GM18511 (cell line): ENCODE data around the gene BMP7.

Experiments used
- ATAC-seq: cut with Tn5 transposase; IDR thresholded peaks from one replicate; pipeline ENCODE4 v1.9.1; 2021; ENCODE audit warnings: mild to moderate bottlenecking, moderate library complexity; ENCODE audit not compliant: unreplicated experiment

Gene BMP7

DNA sequence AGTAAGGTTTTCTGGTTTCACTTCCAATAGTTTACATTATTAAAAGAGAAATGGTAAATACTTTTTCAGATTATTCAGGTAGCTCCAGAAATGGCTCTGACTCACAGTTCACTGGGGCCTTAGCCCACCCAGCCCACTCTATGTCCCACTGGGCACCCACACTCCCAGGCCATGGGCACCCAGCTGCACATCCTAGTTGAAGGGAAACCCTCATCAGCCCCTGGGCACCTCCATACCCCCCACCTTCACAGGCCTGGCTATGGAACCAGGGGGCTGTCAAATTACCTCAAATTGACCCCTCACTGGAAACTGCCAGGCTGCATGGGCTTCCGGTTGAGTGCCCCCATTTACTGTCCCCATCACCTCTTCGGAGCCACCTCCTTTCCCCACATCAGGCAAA, 51.5 kb downstream of the BMP7 start:
- no peak for ATAC-seq

- ATAC-seq, result no peak
Measured at GRCh38 chr20:57214427-57214826, 52.0 kb downstream of the BMP7 start.

DNA sequence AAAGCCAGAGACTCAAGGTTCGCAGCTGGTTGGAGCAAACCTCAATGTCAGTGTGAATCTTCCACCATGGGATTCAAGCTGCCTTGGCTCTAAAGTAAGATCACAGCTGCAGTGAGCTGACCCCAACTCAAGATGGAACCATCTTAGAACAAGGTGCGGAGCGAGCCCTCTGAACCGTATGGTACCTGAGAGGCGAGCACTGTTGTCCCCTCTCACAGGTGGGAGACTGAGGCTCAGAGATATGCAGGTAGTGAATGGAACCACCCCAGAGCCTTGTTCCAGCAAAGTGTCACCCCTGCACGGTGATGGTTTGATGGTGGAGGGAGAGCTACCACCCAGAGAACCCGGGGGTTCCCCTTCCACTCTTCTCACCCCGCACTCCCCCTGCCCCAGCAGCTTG, 52.5 kb downstream of the BMP7 start:
- ATAC-seq, result no peak

GRCh38 chr20:57213291-57213690, 53.1 kb downstream of the BMP7 start:
- ATAC-seq, result no peak

DNA sequence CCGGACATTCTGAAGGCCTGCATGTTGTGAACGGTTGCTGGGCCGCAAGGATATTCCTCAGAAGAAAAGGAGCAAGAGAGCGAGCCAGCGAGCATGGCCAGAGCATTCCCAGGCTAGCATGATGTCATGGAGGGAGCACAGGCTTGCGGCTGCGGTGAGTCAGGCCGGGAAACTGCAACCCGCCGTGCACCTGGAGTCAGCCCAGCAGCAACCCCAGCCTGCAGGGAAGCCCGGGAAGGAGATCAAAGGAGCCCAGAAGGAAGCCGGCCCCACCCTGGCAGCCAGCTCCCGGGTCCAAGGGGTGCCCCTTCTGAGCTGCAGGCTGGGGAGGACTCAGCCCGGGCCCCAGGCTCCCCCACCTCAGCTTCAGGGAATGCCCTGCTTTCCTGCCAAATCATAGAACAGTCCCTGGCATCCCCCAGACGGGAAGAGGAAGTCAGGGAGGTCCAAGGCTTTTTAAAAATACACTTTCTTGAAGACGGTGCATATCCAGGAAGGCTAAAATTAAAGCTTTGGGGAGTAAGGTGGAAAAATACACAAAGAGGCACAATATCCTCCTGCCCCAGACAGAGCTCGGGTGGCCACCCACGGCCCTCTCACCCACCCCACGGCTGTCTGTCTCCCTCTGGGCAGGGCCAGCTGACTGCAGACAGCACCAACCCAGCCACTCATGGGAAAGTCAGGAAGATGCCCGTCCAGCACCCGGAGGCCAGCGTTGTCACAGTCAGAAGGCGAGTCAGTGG, 53.7 kb downstream of the BMP7 start:
- ATAC-seq, result no peak

DNA sequence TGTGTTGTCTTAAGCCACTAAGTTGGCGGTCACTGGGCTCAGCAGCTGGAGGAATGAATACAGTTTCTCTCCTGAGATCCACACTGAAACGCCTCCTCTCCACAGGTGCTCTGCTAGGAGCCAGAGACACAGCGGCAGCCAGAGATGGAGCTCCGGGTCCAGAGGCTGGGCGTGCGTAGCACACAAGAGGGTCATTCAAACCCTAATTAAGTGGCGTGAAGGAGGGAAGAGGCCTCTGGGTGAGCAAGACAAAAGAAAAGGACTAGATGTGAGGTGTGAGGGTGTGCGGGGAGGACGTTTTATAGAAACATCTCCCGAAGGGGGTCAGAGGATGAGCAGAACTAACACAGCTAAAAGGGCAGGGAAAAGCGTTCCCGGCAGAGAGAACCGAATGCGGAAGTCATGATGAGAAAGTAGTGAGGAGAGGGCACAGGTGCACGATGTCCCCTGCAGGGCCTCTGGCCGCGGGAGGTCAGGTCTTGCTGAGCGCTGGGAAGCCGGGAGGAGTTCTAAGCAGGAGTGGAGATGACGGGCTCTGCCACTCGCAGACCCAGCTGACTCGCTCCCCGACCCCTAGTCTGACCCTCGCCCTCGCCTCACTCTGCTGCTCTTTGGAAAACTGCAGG, 54.4 kb downstream of the BMP7 start:
- no peak for ATAC-seq

DNA sequence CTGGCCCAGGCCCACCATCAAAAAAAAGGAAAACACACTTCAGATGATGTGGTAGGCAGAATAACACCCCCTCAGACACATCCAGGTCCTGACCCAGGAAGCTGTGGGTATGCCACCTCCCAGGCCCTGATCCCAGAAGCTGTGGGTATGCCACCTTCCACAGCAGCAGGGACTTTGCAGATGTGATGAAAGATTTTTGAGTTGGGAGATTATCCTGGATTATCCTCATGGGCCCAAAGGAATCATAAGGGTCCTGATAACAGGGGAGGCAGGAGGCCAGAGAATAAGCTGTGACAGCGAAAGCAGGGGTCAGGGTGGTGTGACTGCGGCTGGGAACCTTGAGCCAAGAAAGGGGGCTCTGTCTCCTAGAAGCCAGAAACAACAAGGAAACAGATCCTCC, 55.0 kb downstream of the BMP7 start:
- ATAC-seq, result no peak

DNA sequence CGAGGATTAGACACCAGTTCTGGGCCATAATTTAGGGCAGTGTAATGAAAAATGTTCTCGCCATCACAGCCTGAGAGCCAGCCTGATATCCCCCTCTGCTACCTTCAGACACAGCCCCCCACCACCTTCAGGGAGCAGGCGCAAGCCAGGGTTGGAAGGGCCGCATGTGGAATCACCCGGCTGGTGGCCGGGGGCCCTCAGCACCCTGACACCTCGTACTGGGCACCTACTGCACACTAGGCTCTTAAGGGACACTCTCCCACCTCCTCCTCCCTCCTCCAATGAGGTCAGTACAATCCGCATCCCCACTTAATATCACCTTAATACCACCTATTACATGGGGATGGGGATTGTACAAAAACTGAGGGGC, 55.5 kb downstream of the BMP7 start:
- ATAC-seq, result no peak

- no peak for ATAC-seq
Measured at GRCh38 chr20:57210054-57210910, 56.2 kb downstream of the BMP7 start.

GRCh38 chr20:57209413-57209812, 57.0 kb downstream of the BMP7 start:
- no peak for ATAC-seq

- no peak for ATAC-seq
Measured at GRCh38 chr20:57208198-57208597, 58.2 kb downstream of the BMP7 start.

DNA sequence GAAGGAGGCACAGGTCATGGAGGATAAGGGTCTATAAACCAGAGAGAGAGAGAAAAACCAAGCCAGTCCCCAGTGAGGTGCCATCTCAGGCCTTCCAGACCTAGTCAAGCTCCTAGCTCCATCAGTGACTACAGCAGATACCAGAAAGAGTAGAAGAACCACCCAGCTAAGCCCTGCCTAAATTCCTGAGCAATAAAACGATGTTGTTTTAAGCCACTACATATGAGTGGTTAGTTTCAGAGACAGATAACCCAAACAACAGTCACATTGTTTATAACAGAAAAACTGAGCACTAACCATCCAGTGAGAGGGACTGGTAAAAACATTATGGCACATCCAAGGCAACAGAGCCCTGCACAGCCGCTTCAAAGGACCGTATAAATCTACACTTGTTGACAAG, 59.2 kb downstream of the BMP7 start:
- ATAC-seq, result no peak

DNA sequence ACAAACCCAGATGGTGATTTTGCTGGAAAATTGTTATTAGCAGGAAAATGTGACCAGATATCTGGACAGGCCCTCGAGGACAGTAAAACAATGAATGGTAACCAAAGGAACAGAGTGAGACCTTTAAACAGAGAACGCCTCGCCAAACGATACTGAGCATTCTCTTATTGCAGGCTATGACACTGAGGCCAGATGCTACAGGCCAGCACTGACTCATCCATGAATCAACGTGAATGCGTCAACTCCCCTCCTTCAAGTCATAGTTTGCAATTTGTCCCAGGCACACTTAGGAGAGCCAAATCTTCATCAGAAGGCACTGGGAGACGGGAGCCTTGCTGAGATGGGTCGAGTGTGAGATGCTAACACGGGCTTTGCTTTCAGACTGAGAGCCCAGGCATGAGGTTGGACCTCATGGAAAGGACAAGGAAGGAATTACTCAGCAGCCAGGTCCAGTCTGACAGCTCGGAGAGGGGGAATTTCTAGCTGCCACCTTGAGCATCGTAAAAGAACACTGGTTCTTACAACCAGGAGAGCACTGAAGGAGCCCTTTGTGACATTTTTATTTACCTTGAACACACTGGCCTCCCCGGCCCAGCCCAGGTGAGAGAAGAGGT, 60.7 kb downstream of the BMP7 start:
- no peak for ATAC-seq

- no peak for ATAC-seq
Measured at GRCh38 chr20:57203986-57204385, 62.5 kb downstream of the BMP7 start.

DNA sequence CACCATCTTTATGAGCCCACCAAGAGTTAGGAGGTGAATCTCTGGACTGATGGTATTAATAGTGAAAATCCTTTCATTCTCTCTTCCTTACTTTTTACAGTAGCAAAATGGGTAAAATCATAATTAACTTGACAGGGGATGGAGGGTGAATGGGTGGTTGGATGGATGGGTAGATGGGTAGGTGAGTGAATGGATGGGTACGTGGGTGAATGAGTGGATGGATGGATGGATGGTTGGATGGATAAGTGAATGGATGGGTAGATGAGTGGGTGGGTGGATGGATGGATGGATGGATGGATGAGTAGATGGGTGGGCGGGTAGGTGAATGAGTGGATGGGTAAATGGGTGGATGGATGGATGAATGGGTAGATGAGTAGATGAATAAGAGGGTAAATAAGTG, 63.2 kb downstream of the BMP7 start:
- no peak for ATAC-seq

GRCh38 chr20:57202309-57202708, 64.1 kb downstream of the BMP7 start:
- no peak for ATAC-seq

- ATAC-seq, result no peak
Measured at GRCh38 chr20:57200882-57201695, 65.4 kb downstream of the BMP7 start.

DNA sequence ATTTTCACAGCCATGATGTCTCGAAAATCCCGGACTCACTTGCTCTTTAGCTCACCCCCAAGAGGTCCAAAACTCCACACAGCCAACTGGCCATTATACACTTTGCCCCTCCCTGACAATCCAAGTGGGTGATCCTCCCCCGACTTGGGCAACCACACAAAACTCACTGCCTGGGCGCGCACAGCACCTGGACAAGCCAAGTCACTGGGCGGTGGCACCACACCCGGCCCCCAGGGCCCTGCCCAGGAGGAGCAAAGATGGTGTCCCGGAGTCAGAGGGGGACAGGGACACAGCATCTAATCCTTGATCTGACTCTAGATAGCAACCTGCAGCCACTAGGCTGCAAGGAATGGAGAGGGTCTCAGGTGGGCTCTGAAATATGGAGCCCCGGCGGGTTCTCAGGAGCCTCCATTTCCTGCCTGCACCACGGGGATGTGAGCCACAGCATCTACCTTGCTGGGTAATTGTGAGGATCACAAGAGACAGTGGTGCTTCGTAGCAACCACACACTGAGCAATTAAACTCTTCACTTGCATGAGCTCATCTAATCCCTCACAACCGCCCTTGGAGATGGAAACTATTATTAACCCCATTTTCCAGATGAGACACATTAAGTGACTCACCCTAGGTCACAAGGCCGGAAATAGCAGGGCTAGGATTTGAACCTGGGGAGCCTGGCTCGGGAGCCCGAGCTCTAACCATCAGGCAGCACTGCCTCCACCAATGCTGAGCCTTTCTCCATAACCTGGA, 66.6 kb downstream of the BMP7 start:
- ATAC-seq, result no peak

- ATAC-seq, result no peak
Measured at GRCh38 chr20:57198132-57199072, 68.0 kb downstream of the BMP7 start.
